Gastroesophageal sphincter (tissue), 3 donors: Measurements from ENCODE around the gene ME2.

Experiments
- EP300 ChIP-seq: sonication (generic); formaldehyde crosslinking; IDR thresholded peaks from one replicate; pipeline ENCODE4 v1.6.1; 2017; ENCODE audit warnings: antibody characterized with exemption, mild to moderate bottlenecking
- POLR2A ChIP-seq, 2 donors: fragments of 450-650 bp; IDR thresholded peaks; one replicate each; pipeline ENCODE4 v1.6.1; 2017; ENCODE audit warnings: antibody characterized with exemption in 2 of 2, mild to moderate bottlenecking in 2 of 2, moderate library complexity in 1 of 2
- POLR2AphosphoS5 ChIP-seq: sonication (generic); formaldehyde crosslinking; IDR thresholded peaks from one replicate; pipeline ENCODE4 v1.6.1; 2017; ENCODE audit warnings: antibody characterized with exemption
- TF ChIP-seq, protein P1 (sequence below), 4 experiments: fragments of 200-600 bp in 2 of 4; fragments of 450-650 bp in 2 of 4; sonication (generic) in 1 of 4; IDR thresholded peaks; one replicate each; pipeline ENCODE4 v1.5.1; 2017 to 2019; ENCODE audit warnings: antibody characterized with exemption in 4 of 4, mild to moderate bottlenecking in 2 of 4, moderate library complexity in 2 of 4

DNA sequence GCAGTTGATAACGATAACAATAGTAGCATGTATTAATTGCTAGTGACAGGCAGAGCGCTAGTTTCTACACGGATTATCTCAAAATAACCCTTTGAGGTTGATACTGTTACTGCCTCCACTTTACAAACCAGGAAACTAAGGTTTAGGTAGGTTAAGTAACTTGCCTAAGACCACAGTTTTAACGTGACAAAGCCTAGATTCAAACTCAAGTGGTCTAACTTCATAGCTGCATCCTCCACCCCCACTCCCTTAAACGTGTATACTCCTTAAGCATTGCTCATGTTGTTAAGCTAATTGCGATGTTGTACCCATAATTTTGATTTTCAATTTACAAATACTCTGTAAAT, 1.2 kb downstream of the ME2 start:
- TF ChIP-seq, protein P1, sequence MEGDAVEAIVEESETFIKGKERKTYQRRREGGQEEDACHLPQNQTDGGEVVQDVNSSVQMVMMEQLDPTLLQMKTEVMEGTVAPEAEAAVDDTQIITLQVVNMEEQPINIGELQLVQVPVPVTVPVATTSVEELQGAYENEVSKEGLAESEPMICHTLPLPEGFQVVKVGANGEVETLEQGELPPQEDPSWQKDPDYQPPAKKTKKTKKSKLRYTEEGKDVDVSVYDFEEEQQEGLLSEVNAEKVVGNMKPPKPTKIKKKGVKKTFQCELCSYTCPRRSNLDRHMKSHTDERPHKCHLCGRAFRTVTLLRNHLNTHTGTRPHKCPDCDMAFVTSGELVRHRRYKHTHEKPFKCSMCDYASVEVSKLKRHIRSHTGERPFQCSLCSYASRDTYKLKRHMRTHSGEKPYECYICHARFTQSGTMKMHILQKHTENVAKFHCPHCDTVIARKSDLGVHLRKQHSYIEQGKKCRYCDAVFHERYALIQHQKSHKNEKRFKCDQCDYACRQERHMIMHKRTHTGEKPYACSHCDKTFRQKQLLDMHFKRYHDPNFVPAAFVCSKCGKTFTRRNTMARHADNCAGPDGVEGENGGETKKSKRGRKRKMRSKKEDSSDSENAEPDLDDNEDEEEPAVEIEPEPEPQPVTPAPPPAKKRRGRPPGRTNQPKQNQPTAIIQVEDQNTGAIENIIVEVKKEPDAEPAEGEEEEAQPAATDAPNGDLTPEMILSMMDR (IDR thresholded peaks at IDR 0.05): no peak
- no peak for TF ChIP-seq POLR2A (IDR thresholded peaks at IDR 0.05)
- no peak for TF ChIP-seq POLR2AphosphoS5
- TF ChIP-seq EP300: no peak
